IPS-18c (cell line): ENCODE data around the gene CALHM2.
"Not testable (repeated sequence)": the region's sequence is repeated elsewhere in the genome, so short reads cannot be mapped to it uniquely, and the experiment has no call there.

Experiments
- H3K4me3 ChIP-seq: 2 replicates; pipeline ENCODE4 v1.7.0; 2013; ENCODE audit warnings: low read depth, mild to moderate bottlenecking, low read length, moderate library complexity; ENCODE audit not compliant: insufficient read depth
- H3K9me3 ChIP-seq: one replicate; pipeline ENCODE4 v1.6.1; 2013; ENCODE audit warnings: mild to moderate bottlenecking, low read length, moderate library complexity; ENCODE audit not compliant: control insufficient read depth, insufficient read depth

CALHM2 gene, protein sequence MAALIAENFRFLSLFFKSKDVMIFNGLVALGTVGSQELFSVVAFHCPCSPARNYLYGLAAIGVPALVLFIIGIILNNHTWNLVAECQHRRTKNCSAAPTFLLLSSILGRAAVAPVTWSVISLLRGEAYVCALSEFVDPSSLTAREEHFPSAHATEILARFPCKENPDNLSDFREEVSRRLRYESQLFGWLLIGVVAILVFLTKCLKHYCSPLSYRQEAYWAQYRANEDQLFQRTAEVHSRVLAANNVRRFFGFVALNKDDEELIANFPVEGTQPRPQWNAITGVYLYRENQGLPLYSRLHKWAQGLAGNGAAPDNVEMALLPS

DNA sequence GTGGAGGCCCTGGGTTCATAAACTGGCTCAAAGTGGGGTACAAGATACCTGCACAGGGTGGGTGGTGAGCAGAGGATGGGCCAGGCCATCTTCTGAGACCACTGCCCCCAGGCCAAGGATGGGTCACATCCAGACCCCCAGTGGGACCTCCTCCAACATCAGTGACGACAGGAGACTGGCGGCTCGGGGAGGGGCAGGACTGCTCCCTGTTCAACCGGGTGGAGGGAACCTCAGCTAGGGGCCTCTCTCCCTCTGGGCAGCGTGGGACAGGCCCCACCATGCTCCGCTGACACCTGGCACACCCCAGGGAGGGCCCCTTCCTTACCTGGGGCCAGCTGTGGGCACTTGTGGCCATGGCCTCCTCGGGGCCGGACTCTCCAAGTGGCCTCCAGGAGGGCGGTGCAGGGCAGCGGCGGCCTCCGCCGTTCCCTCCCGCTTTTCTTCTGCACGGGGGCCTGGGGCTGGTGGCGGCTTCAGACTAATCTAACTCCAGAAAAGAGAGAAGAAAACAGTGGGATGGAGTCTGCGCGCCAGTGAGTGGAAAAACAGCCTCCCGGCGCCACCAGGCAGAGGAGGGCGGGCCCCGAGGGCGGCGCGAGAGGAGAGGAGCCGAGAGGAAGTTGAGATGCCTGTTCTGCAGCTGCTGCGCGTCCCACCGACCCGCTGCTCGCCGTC is at the start of gene CALHM2:
CALHM2 (minus strand) TSS at position 540 of the 675 bp plus-strand sequence. CDS start 2,429 bp downstream, outside the sequence.
- Histone ChIP-seq H3K9me3 (no peaks in the 10 kb centered on the region), H3K4me3 (no peak within 1 kb of the TSS; the same call in 1 of the 2 replicates)

DNA sequence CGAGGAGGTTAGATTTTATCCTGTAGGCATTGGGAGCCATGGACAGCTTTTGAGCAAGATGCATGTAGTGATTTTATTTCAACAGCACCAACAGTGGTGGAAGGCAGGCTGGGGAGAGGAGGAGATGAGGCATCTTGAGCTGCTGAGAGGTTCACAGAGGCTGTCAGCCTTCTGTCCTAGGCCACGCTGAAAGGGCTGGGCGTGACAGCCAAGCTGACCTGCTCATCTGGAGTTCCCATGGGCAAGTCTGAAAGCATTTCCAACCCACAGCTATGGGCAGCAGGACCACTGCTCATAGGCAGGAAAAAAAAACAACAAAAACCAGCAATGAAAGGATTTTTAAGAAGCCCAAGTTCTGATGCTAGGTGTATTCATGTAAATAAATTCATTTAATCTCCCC is 49.0 kb upstream of the CALHM2 start:
- Histone ChIP-seq H3K9me3 (no peaks in the 10 kb centered on the region), H3K4me3 (no peak overlapping the region)

DNA sequence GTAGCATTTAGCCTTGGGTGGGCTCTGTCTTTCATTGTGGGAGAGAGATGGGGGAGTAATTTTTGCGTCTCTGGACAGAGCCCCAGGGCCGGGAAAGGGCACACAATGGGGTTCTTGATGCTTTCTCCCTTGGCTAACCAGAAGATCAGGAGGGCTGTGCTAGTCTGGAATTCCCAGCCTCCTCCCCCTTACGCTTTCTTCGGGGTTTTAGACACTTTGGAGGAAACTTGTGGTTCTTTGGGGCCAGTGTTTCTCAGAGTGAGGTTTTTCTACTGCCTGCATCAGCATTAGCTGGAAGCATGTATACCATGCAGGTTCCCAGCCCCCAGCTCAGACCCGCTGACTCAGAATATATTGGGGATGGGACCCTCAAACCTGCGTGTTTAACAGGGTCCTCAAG is 48.3 kb upstream of the CALHM2 start:
- H3K4me3 ChIP-seq = no peak overlapping the region
- no peaks in the 10 kb centered on the region for H3K9me3 ChIP-seq

DNA sequence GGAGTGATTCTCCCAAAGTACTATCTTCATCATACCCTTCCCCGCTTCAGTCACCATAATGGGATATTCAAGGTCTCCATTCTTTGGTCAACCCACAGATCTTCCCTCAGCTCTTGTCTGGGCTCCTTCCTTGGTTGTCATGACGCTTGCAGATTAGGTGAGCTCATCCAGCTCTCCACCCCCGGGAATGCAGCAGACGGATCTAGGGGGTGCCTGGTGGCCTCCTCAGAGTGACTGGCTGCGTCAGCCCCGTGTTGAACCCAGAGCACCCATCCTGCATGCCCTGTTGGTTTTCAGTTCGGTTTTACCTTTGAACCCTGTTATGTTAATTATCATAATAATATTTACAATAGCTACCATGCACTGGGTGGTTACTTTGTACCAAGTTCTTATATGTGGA is 47.7 kb upstream of the CALHM2 start:
- H3K9me3 ChIP-seq = no peaks in the 10 kb centered on the region
- H3K4me3 ChIP-seq = no peak overlapping the region

- no peak overlapping the region for H3K4me3 ChIP-seq
Observed at GRCh38 chr10:103498936-103499638, 46.9 kb upstream of the CALHM2 start.

DNA sequence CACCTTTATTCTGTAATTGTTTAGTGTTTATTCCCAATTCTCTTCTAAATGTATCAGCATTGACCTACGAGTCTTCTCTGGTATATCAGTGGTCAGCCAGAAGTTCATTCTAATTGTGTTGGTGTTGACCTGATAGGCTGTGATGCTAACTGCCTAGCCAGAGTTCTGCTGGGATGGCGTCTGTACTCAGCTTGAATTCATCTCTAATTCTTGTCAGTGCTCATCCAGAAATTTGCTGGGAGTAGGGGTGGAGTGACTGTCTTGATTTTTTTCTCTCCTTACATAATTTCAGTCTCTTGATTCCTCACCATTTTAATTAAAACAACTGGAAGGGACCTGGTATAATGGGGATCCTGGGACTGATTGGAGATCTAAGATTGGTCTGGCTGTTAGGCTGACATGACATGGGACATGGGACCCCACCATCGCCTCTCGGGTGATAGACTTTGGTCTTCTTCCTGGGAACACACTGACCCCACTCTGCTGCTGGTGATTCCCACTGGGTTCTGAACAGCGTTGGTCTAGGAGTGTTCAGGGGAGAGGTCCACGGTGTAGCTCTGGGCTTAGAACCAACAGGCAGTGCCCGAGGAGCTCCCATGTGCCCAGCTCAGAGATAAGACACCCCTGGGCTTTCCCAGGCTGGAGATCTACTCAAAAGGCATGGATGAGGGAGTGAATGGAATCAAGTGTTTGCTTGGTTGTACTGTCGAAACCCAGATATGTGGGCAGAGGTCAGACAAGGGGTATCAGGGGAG is 45.2 kb upstream of the CALHM2 start:
- Histone ChIP-seq H3K9me3 (no peaks in the 10 kb centered on the region), H3K4me3 (no peak overlapping the region)

More at GRCh38 chr10:103498936-103499638, 46.9 kb upstream of the CALHM2 start:
- H3K9me3 ChIP-seq = no peaks in the 10 kb centered on the region

DNA sequence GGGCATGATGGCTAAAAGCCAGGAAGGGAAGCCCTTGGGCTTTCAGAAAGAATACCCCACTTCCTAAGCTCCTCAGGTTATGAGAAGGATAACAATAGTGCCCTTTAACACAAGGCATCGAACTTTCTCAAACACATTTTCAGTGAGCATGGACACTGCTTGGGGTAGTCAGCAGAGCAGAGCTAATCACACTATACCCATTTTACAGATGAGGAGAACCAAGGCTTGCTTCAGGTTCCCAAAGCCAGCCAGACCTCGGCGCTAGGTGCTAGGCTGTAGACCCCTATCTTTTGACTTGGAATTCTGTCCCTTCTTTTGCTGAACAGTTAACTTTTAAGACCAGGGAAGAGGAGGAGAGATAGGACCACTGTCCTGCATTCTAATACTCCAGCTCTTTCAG is 43.2 kb upstream of the CALHM2 start:
- Histone ChIP-seq H3K9me3 (no peaks in the 10 kb centered on the region), H3K4me3 (no peak overlapping the region)

DNA sequence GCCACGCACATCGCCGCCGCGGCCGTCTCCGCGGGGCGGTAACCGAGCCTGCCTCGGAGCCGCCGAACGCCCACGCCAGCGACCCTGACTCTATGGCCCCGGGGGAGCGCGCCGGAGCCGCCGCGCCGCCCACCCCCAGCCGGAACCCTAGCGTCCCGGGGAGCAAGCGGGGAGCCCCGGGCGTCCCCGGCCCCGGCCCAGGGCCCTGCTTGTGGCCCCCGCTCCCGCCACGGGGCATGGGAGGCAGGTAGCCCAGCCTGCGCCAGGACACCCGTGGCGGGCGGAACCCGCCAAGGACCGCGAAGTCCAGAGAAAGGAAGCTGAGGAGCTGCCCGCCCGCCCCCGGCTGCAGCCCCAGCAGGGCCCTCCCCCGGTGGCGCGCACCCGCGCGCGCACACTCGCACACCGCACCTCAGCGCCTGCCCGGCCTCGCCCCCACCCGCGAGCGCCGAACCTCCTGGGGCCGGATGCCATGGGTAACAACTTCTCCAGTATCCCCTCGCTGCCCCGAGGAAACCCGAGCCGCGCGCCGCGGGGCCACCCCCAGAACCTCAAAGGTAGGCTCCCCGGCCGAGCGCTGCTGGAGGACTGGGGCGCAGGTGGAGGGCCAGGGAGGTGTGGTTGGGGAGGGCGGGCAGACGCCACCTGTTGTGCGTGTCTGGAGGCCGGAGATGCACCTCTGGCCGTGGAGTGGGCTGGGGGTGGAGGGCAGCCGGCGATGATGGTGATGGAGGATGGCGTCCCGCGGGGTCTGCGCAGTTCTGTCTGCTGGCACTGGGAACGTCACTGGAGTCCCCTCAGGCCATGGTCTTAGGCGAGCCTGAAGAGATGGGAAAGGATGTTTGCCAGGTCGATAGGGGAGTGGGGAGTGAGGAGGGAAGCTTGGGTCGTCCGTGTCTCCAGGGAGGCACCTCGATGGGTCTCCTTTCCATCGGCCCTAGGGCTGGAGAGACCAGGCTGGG is 42.0 kb upstream of the CALHM2 start:
- no peaks in the 10 kb centered on the region for H3K9me3 ChIP-seq
- peak overlapping the region; percentile 62 for H3K4me3 ChIP-seq

GRCh38 chr10:103493362-103493915 is 41.3 kb upstream of the CALHM2 start, which contains the start of gene NEURL1:
Gene NEURL1 (plus strand): TSS chr10:103493705. CDS start chr10:103494388, 683 bp downstream.
- Histone ChIP-seq H3K9me3 (no peaks in the 10 kb centered on the region), H3K4me3 (peak within 1 kb of the TSS; percentile 62)

DNA sequence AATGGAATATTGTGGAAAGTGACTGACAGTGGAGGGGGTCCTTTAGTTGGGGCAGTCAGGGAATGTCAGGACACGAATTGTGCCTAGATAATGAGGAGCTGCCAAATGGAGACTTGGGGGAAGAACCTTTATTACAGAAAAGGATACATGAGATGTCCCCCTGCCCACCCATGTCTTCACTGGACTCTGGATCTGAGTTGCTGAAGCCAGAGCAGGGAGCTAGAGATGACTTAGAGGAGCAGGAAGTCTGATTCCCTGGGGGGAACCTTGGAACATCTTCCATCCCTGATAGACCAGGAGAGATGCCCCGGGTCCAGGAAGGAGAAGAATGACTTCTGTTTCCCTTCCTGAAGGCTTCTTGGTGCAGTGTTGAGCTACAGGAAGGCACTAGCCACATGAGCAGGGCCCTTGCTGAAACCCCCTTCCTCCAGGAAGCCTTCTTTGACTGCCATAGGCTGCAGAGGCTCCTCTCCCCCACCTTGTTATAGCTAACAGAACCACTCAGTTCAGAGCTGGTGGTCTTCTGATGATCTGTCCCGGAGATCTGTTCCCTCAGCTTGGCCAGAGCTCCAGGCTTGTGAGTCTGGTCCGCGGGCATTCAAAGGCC is 40.6 kb upstream of the CALHM2 start:
- Histone ChIP-seq H3K4me3 (peak overlapping the region; percentile 62; the same call in 1 of the 2 replicates), H3K9me3 (no peaks in the 10 kb centered on the region)

DNA sequence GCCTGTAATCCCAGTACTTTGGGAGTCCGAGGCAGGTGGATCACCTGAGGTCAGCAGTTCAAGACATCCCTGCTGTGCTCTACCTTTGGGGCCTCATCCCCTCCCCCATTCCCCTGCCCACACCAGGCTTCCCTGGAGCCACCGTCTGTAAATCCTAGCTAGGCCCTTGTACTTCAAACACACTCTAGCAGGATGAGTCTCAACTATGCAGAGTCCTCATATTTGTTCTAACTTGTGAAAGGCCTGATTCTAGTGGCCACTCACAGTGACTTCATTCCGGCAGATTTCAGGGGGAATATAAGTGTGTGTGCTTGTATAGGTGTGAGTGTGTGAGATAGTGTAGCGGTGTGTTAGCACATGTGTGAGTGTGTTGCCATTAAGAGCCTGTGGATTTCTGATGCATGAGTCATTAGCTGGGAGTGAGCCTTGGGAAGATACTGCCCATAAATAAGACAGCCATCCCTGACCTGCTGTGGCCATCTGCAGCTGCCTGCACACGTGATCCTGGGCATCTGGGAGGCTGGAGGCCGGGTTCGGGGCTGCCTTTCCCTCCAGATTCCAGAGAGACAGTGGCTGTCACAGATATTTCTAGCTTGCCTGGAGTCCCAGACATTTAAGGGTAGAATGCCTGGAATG is 39.7 kb upstream of the CALHM2 start:
- H3K9me3 ChIP-seq = no peaks in the 10 kb centered on the region
- H3K4me3 ChIP-seq = no peak overlapping the region

GRCh38 chr10:103490986-103491314 is 38.8 kb upstream of the CALHM2 start:
- Histone ChIP-seq H3K9me3 (no peaks in the 10 kb centered on the region), H3K4me3 (no peak overlapping the region)

- no peaks in the 10 kb centered on the region for H3K9me3 ChIP-seq
- no peak overlapping the region for H3K4me3 ChIP-seq
Observed at GRCh38 chr10:103487410-103487708, 35.2 kb upstream of the CALHM2 start.

- H3K4me3 ChIP-seq, H3K9me3 ChIP-seq: not testable (repeated sequence)
Observed at GRCh38 chr10:103486635-103487409, 34.7 kb upstream of the CALHM2 start.

- no peak overlapping the region for H3K4me3 ChIP-seq
Observed at GRCh38 chr10:103481974-103482531, 29.9 kb upstream of the CALHM2 start.

More at GRCh38 chr10:103481974-103482531, 29.9 kb upstream of the CALHM2 start:
- H3K9me3 ChIP-seq = no peaks in the 10 kb centered on the region
